GM12891 (cell line): ENCODE results near the gene ARSK.
A peak's percentile ranks its signal among the peaks of the same experiment; 100 is the strongest.

Experiments
- DNase-seq: peaks from one replicate; pipeline ENCODE4 v3.0.0; 2011; ENCODE audit warnings: low spot score; ENCODE audit not compliant: insufficient read length
- FAIRE-seq: peaks from 2 replicates; lab custom pipeline; 2011; peaks lifted over from hg19 to GRCh38; lab: Jason Lieb, UNC
- PAX5 ChIP-seq: IDR thresholded peaks from 2 replicates; pipeline ENCODE4 v1.6.1; 2011; ENCODE audit warnings: low read length, moderate library complexity, mild to moderate bottlenecking; ENCODE audit not compliant: insufficient read depth, severe bottlenecking
- POLR2A ChIP-seq: IDR thresholded peaks from 2 replicates; pipeline ENCODE4 v1.6.1; 2011; ENCODE audit warnings: low read depth, low read length, control low read depth
- POLR2AphosphoS5 ChIP-seq: IDR thresholded peaks from 2 replicates; pipeline ENCODE4 v1.6.1; 2011; ENCODE audit warnings: low read depth, low read length, control low read depth
- POU2F2 ChIP-seq: IDR thresholded peaks from 2 replicates; pipeline ENCODE4 v1.6.1; 2011; ENCODE audit warnings: low read depth, mild to moderate bottlenecking, control low read depth, low read length, moderate library complexity
- SPI1 ChIP-seq: IDR thresholded peaks from 2 replicates; pipeline ENCODE4 v1.6.1; 2011; ENCODE audit warnings: low read depth, low read length, control low read depth
- TAF1 ChIP-seq: IDR thresholded peaks from 2 replicates; pipeline ENCODE4 v1.6.1; 2011; ENCODE audit warnings: low read depth, low read length, control low read depth

ARSK gene

DNA sequence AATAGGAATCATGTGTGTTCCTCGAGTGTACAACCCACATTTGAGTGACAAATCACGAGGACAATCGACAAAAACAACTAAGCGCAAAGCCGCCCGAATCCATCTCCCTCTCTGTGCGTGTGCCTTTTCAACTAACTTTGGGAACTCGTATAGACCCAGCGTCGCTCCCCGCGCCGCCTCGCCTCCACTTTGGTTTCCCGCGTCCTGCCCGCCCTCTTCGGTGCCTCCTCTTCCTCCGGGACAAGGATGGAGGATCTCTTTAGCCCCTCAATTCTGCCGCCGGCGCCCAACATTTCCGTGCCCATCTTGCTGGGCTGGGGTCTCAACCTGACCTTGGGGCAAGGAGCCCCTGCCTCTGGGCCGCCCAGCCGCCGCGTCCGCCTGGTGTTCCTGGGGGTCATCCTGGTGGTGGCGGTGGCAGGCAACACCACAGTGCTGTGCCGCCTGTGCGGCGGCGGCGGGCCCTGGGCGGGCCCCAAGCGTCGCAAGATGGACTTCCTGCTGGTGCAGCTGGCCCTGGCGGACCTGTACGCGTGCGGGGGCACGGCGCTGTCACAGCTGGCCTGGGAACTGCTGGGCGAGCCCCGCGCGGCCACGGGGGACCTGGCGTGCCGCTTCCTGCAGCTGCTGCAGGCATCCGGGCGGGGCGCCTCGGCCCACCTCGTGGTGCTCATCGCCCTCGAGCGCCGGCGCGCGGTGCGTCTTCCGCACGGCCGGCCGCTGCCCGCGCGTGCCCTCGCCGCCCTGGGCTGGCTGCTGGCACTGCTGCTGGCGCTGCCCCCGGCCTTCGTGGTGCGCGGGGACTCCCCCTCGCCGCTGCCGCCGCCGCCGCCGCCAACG lies 65.3 kb downstream of the ARSK start, which contains the start of gene GPR150:
Gene GPR150, plus strand, starts transcription at position 58 of the 840 bp plus-strand sequence. Its CDS starts 189 bp downstream, at position 247.
- FAIRE-seq (peak; percentile 92), DNase-seq (peak; percentile 51)
- TF ChIP-seq TAF1 (peak; percentile 22; the same call in 1 of the 2 replicates), POU2F2 (no peak), POLR2A (peak; percentile 26; the same call in 1 of the 2 replicates)

DNA sequence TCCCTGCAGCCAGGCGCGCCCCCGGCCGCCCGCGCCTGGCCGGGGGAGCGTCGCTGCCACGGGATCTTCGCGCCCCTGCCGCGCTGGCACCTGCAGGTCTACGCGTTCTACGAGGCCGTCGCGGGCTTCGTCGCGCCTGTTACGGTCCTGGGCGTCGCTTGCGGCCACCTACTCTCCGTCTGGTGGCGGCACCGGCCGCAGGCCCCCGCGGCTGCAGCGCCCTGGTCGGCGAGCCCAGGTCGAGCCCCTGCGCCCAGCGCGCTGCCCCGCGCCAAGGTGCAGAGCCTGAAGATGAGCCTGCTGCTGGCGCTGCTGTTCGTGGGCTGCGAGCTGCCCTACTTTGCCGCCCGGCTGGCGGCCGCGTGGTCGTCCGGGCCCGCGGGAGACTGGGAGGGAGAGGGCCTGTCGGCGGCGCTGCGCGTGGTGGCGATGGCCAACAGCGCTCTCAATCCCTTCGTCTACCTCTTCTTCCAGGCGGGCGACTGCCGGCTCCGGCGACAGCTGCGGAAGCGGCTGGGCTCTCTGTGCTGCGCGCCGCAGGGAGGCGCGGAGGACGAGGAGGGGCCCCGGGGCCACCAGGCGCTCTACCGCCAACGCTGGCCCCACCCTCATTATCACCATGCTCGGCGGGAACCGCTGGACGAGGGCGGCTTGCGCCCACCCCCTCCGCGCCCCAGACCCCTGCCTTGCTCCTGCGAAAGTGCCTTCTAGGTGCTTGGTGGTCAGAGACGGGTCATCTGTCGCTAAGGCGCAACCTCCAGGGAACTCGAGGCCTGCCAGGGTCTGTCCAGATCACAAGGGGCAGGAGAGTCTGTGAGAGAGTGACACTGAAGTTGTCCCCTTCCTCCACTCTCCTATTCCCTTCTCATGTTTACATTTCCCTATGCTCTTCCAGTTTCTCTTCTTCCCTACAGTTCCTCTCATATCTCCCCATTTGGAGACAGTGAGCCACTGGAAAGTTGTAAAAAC lies 66.3 kb downstream of the ARSK start:
- FAIRE-seq (no peak), DNase-seq (peak; percentile 37)
- TF ChIP-seq POLR2A, result no peak
- TF ChIP-seq TAF1, result no peak
- TF ChIP-seq POU2F2, result no peak
- no peak for TF ChIP-seq SPI1
- TF ChIP-seq POLR2AphosphoS5, result no peak
- no peak for TF ChIP-seq PAX5

DNA sequence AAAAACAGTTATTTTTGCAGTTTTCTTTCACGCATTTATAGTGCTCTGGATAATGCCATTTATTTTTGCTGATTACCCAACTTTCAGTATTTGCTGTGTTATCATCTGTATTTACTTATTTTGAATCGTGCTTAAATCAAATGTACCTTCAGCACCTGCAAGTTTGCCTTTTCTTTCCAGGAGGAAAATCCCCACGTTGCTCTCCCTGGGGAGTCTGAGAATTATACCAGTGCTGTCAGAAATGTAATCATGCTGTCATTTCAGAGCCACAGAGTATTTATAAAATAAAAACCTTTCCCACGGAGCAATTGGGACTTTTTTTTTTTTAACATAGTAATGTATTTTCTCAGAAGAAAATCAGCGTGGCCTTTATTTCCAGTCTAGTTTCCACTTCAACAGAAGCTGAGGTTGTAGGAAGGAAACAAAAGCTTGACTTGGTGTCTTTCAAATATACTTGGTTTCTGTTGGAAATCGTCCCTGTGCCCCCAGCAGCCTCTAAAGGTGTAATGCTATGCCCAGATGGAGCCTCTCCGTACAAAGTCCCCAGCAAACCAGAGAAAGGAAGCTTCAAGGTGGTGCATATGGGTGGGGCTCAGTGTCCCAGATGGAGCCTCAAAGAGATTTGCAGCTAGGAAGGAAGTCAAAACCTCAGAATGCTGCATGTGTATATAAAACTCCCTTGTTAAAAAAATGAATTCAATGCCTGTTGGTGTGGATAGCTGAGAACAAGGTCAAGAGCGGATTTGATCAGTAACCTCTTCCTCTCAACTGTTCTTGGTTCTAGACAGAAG lies 67.1 kb downstream of the ARSK start:
- FAIRE-seq, result peak; percentile 28
- no peak for DNase-seq
- TF ChIP-seq POLR2A (no peak), PAX5 (no peak), POU2F2 (no peak), SPI1 (no peak)

DNA sequence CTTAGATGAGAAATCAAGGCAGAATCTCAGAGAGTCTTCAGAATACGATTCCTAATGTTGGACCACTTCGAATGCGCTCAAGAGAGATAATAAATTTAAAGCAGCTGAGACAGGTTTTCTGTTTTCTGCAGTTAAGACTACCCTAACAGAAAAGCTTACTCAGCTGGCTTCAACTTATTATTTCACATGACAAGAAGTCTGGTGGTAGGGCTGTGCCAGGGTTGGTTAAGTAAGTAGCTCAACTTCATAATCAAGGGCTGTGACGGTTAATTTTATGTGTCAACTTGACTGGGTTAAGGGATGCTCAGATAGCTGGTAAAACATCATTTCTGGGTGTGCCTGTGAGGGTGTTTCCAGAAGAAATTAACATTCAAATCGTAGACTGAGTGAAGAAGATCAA lies 68.8 kb downstream of the ARSK start:
- no peak for FAIRE-seq
- DNase-seq, result no peak
- TF ChIP-seq TAF1, result no peak
- no peak for TF ChIP-seq PAX5
- TF ChIP-seq SPI1, result no peak
- TF ChIP-seq POLR2AphosphoS5, result no peak
- TF ChIP-seq POLR2A, result no peak
- TF ChIP-seq POU2F2, result no peak

DNA sequence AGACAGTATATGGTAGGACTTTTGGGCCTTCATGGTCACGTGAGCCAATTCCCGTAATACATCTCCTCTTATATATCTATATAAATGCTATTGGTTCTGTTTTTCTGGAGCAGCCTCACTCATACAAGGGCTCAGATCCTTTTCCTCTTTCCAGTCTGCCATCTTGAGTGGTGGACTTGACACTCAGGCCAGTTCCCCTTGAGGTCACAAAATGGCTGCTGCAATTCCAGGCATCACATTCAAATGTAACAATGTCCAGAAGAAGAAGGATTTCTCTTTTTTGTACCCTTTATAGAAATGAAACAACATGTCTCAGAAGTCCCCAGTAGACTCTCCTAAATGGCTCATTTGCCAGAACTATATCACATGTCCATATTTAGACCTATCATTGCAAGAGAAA lies 69.5 kb downstream of the ARSK start:
- no peak for DNase-seq
- FAIRE-seq, result no peak
- TF ChIP-seq TAF1 (no peak), POU2F2 (no peak), SPI1 (no peak), PAX5 (no peak), POLR2A (no peak), POLR2AphosphoS5 (no peak)

DNA sequence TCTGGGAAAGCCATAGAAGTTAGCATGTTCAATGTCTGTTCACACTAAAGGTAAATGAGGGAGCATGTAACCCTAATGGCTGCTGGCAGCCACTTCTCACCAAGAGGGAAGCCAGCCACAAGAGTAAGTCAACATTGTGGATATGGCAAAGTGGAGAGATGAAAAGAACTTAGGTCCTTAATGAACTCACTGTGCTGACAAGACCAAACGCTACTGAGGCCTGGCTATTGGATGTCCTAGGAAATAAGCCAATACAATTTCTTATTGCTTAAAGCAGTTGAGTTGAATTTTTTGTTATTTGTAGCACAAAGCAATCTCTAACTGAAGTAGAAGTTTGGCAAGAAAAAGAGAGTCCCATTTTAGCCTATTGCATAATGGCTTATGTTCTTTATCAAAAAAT lies 71.8 kb downstream of the ARSK start:
- DNase-seq, result no peak
- FAIRE-seq, result no peak
- TF ChIP-seq PAX5, result no peak
- no peak for TF ChIP-seq SPI1
- TF ChIP-seq POLR2A, result no peak
- TF ChIP-seq POLR2AphosphoS5, result no peak
- no peak for TF ChIP-seq POU2F2

DNA sequence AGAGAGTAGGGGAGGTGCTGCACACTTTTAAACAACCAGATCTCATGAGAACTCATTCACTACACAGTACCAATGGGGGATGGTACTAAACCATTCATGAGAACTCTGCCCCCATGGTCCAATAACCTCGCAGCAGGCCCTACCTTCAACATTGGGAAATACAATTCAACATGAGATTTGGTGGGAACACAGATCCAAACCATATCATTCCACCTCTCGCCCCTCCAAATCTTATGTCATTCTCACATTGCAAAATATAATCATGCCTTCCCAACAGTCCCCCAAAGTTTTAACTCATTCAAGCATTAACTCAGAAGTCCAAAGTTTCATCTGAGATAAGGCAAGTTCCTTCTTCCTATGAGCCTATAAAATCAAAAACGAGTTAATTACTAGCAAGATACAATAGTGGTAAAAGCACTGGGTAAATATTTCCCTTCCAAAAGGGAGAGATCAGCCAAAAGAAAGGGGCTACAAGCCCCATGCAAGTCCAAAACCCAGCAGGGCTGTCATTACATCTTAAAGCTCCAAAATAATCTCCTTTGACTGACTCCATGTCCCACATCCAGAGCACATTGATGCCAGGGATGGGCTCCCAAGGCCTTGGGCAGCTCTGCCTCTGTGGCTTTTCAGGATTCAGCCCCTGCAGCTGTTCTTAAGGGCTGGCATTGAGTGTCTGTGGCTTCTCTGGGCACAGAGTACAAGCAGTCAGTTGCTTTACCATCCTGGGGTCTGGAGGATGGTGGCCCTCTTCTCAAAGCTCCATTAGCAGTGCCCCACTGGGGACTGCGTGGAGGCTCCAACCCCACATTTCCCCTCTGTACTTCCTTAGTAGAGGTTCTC lies 73.3 kb downstream of the ARSK start:
- FAIRE-seq, result no peak
- DNase-seq, result no peak
- TF ChIP-seq POLR2A (no peak), TAF1 (no peak), POLR2AphosphoS5 (no peak)

DNA sequence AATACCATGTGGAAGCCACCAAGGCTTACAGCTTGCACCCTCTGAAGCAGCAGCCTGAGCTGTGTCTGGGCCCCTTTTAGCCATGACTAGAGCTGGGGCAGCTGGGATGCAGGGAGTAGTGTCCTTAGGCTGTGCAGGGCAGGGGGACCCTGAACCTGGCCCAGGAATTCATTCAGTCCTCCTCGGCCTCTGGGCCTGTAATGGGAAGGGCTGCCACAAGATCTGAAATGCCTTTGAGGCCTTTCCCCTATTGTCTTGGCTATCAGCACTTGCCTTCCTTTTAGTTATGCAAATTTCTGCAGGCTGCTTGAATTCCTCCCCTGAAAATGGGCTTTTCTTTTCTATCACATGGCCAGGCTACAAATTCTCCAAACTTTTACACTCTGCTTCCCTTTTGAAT lies 74.0 kb downstream of the ARSK start:
- FAIRE-seq, result no peak
- DNase-seq, result no peak
- no peak for TF ChIP-seq PAX5
- TF ChIP-seq SPI1, result no peak
- TF ChIP-seq POLR2A, result no peak
- no peak for TF ChIP-seq POLR2AphosphoS5
- TF ChIP-seq TAF1, result no peak
- TF ChIP-seq POU2F2, result no peak

DNA sequence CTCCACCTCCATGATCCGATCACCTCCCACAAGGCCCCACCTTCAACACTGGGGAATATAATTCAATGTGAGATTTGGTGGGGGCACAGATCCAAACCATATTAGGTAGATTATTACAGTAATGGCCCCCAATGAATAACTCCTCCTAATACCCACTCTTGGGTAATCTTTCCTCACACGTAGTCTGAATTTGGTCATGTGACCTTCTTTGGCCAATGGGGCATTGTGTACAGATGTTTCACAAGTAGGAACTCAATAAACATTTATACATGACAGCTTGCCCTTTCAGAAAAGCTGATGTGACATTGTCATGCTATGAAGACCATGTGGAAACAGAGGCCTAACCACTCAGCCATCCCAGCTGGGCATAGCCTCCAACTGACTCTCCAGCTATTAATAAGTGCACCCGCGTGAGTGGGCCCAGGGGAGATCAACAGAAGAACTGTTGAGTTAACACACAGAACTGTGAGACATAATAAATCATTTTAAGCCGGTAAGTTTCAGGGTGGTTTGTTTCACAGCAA lies 75.6 kb downstream of the ARSK start:
- no peak for FAIRE-seq
- no peak for DNase-seq
- TF ChIP-seq PAX5, result no peak
- TF ChIP-seq TAF1, result no peak
- no peak for TF ChIP-seq SPI1
- TF ChIP-seq POLR2AphosphoS5, result no peak
- TF ChIP-seq POLR2A, result no peak
- no peak for TF ChIP-seq POU2F2
